SK-N-SH (cell line): ENCODE results near the gene ABCG4.

ENCODE experiments used
- EP300 ChIP-seq, 2 experiments: IDR thresholded peaks; 2 replicates each; pipeline versions ENCODE4 v1.4.0 to v1.6.1; 2012; ENCODE audit warnings: borderline replicate concordance in 1 of 2, low read depth in 1 of 2, low read length in 1 of 2
- YY1 ChIP-seq: IDR thresholded peaks from 2 replicates; pipeline ENCODE4 v1.4.0; 2012; ENCODE audit warnings: low read depth, mild to moderate bottlenecking
- TF ChIP-seq, protein P1 (sequence below): fragments of 200-600 bp; sonication (generic); IDR thresholded peaks from 2 replicates; pipeline ENCODE4 v1.6.1; 2017; ENCODE audit warnings: antibody characterized with exemption, mild to moderate bottlenecking, moderate library complexity

DNA sequence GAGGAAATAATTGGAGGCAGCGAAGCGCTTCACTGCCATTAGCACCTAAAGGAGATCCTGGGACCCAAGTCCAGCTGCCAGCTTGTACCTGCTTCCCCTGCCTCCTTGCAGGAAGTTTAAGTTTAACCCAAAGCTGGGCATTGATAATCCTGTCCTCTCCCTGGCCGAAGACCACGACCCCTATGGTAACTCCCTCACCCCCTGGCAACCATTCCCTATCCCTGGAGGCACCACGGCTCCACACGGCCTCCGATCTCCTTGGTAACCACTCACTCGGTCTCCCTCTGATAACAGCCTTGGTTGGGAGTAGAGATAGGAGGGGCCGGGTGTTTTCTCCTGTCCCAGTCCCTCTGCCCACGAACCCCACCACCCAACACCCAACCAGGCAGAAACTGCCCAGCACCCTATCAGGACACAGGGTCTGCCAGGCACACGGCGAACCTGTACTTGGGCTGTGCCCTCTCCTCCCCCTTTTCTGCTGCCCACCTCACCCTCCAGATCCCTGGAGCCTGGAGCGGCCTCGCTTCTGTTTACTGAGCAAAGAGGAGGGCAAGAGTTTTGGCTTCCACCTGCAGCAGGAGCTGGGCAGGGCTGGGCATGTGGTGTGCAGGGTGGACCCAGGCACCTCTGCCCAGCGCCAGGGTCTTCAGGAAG, 37.3 kb downstream of the ABCG4 start:
- TF ChIP-seq, protein P1, sequence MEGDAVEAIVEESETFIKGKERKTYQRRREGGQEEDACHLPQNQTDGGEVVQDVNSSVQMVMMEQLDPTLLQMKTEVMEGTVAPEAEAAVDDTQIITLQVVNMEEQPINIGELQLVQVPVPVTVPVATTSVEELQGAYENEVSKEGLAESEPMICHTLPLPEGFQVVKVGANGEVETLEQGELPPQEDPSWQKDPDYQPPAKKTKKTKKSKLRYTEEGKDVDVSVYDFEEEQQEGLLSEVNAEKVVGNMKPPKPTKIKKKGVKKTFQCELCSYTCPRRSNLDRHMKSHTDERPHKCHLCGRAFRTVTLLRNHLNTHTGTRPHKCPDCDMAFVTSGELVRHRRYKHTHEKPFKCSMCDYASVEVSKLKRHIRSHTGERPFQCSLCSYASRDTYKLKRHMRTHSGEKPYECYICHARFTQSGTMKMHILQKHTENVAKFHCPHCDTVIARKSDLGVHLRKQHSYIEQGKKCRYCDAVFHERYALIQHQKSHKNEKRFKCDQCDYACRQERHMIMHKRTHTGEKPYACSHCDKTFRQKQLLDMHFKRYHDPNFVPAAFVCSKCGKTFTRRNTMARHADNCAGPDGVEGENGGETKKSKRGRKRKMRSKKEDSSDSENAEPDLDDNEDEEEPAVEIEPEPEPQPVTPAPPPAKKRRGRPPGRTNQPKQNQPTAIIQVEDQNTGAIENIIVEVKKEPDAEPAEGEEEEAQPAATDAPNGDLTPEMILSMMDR, result no peak
- no peak for TF ChIP-seq YY1
- TF ChIP-seq EP300 (IDR thresholded peaks at IDR 0.05; ENCODE audit: borderline replicate concordance in 1 of 2, low read depth in 1 of 2, low read length in 1 of 2), result no peak
